ENCODE results near the gene OGFOD2. TPM values are rescaled to one million over a fixed set of nuclear protein-coding genes. Genes with fewer than 3 reads are reported as not detected.

OGFOD2 gene
- total RNA-seq, 2 donors from 2014 or later: 6.6 to 9.6 TPM

DNA sequence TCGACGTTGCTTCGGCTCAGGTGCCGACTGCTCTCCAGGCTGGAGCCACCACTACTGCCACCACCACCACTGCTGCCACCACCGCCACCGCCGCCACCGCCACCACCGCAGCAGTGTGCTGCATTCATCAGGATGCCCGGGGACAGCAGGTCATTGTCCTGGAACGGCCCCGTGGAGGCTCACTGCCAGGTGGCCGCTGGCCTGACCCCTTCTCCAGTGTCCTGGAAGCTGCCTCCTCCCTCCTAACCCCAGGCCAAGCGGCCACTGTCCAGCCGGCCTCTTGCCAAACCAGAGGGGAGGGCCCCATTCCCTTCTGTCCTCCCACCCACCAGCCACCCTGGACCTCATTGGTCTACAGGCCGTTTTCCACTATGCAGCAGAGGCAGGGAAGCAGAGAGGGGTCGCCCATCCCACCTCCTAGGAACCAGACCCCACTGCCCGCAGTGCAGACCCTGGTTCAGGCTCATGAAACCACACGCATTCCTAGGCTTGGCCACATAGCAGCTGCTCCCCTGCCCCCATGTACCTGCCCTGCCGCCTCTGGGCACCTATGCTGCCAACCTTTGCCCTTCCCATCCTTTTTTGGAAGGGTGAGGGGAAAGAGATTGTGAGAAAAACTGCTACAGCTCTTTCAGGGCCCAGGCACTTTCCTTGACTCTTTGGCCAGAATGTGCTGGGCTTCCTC is 20.6 kb downstream of the OGFOD2 start:
- no peak for ATAC-seq (ENCODE audit: insufficient number of reproducible peaks, low FRiP score, low read depth)
- DNase-seq (ENCODE audit: low spot score): no peak

DNA sequence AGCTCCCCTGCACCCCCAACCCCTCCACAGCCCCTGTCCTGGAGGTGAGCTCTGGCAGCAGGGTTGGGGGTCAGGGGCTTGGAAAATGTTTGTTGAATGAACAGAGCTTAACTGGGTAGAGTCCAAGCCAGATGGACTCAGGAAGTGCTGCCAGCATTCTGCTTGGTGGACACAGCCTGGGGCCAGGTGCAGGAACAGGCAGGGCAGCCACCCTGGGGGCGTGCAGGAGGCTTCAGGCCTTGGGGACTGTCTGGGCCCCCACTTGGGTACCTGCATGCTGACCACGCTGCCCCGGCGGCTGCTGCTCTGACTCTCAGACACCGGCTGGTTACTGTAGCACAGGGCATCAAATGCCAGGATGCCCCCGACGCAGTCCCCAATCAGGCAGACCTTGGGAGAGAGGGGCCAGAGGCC is 21.2 kb downstream of the OGFOD2 start:
- DNase-seq (ENCODE audit: low spot score) (no peak), ATAC-seq (ENCODE audit: insufficient number of reproducible peaks, low FRiP score, low read depth) (no peak)
- TF ChIP-seq, protein P1, sequence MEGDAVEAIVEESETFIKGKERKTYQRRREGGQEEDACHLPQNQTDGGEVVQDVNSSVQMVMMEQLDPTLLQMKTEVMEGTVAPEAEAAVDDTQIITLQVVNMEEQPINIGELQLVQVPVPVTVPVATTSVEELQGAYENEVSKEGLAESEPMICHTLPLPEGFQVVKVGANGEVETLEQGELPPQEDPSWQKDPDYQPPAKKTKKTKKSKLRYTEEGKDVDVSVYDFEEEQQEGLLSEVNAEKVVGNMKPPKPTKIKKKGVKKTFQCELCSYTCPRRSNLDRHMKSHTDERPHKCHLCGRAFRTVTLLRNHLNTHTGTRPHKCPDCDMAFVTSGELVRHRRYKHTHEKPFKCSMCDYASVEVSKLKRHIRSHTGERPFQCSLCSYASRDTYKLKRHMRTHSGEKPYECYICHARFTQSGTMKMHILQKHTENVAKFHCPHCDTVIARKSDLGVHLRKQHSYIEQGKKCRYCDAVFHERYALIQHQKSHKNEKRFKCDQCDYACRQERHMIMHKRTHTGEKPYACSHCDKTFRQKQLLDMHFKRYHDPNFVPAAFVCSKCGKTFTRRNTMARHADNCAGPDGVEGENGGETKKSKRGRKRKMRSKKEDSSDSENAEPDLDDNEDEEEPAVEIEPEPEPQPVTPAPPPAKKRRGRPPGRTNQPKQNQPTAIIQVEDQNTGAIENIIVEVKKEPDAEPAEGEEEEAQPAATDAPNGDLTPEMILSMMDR (IDR thresholded peaks at IDR 0.05): no peak
- Histone ChIP-seq H3K36me3 (peaks cover 4% of the 10 kb centered on the region), H3K27ac (no peak overlapping the region), H3K4me1 (ENCODE audit: control insufficient read depth in 1 of 2, low read depth in 2 of 2) (no peaks in the 10 kb centered on the region), H3K4me3 (no peak overlapping the region), H3K9me3 (no peaks in the 10 kb centered on the region), H3K27me3 (replicated peaks; ENCODE audit: insufficient read depth) (no peaks in the 10 kb centered on the region)

More for the DNA sequence above, 20.6 kb downstream of the OGFOD2 start:
- Histone ChIP-seq H3K4me3 (no peak overlapping the region), H3K9me3 (no peaks in the 10 kb centered on the region), H3K36me3 (peaks cover 4% of the 10 kb centered on the region), H3K27me3 (replicated peaks; ENCODE audit: insufficient read depth) (no peaks in the 10 kb centered on the region), H3K4me1 (ENCODE audit: control insufficient read depth in 1 of 2, low read depth in 2 of 2) (no peaks in the 10 kb centered on the region), H3K27ac (no peak overlapping the region)
- TF ChIP-seq, protein P1 (IDR thresholded peaks at IDR 0.05): no peak

DNA sequence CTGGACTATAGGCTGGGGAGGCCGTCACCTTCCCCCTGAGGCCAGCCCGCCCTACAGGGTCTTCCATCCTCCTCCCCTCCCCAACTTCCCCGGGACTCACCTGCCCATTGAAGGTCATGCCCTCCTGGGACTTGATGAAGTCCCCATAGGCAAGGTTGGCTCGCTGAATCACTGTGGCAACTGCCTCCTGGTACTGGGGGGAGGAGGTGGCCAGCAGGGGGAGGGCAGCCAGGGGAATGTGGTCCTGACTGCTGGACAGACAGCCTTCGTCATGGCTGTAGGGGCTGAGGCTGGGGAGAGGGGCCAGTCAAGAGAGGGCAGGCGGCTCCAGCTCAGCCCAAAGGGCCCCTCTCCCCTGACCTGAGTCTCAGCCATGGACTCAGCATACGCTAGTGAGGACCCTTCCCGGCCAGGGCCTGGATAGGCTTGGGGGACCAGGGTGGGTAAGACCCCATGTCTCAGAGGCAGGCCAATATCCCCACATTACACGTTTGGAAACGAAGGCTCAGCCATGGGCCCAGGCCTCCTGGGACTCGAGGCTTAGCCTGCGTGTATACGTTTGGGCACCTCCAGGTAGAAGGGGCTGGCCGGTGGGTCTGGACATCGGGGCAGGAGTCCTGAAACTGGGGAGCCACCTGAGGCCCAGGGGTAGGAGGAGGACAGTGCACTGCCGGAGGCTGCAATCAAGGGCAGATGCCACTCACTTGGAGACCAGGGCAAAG is 21.7 kb downstream of the OGFOD2 start:
- Histone ChIP-seq H3K4me3 (no peak overlapping the region), H3K27me3 (replicated peaks; ENCODE audit: insufficient read depth) (no peaks in the 10 kb centered on the region), H3K4me1 (ENCODE audit: control insufficient read depth in 1 of 2, low read depth in 2 of 2) (no peaks in the 10 kb centered on the region), H3K36me3 (peaks cover 4% of the 10 kb centered on the region), H3K9me3 (no peaks in the 10 kb centered on the region), H3K27ac (no peak overlapping the region)
- DNase-seq (ENCODE audit: low spot score) (no peak), ATAC-seq (ENCODE audit: insufficient number of reproducible peaks, low FRiP score, low read depth) (no peak)
- TF ChIP-seq, protein P1 (IDR thresholded peaks at IDR 0.05): no peak

DNA sequence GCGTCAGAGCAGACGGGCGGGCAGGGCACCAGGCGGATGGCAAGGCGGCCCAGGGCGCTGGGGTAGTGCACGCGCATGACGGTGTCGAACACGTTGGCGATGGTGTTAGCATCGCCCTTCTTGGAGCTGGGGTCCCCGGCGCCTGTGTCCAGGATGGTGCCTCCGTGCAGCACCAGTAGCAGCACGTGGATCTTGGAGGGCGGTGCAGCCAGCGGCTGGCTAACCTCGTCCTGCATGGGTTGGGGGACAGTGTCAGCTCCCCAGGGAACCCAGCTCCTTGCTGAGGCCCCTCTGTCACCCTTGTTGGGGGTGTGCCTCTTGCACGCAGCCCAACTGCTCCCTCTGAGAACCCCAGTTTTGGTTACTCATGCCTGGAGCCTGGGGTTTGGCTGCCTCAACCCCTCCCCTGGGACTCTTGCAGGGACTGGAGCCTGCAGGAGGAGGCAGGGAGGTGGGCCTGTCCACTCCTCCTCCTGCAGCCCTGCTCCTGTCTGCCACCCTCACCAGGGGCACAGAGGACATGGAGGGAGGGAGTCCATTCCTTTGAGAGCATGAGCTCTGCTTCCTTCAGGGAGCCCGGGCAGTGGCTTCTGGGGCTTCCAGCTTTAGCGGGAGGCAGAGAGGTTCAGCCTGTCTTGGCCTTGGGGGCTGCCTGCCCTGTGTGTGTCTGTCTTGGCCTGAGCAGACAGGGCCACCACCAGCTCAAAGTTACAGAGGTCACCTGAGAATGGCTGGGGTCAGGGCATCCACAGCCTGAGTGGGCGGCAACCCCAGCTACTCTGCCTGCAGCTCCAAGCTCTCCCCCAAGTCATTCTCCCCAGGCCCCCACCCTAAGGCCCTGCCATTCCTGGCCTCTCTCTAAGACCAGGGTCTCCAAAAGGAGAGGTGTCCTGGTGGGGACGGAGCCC is 22.6 kb downstream of the OGFOD2 start:
- Histone ChIP-seq H3K27me3 (replicated peaks; ENCODE audit: insufficient read depth) (no peaks in the 10 kb centered on the region), H3K4me1 (ENCODE audit: control insufficient read depth in 1 of 2, low read depth in 2 of 2) (no peaks in the 10 kb centered on the region), H3K27ac (no peak overlapping the region), H3K9me3 (no peaks in the 10 kb centered on the region), H3K36me3 (peaks cover 4% of the 10 kb centered on the region), H3K4me3 (no peak overlapping the region)
- DNase-seq (ENCODE audit: low spot score) (no peak), ATAC-seq (ENCODE audit: insufficient number of reproducible peaks, low FRiP score, low read depth) (no peak)
- TF ChIP-seq, protein P1 (IDR thresholded peaks at IDR 0.05): no peak

DNA sequence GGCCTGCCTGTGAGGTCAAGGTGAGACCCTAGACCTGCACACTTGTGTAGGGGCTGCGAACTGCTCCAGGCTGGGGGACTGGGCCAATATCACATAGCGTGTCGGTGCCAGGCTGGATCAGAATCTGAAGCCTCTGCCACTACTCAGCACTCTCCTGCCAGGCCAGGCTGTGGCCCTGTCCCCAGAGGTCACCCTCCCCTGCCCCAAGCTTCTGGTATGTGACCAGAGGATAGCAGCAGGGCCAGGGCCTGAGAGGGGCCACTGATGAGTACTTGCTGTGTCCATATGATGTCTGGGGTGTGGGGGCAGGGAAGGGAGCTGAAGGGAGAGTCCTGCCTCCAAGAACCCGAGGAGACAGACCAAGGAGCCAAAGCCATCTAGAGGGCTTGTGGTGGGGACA is 23.3 kb downstream of the OGFOD2 start:
- DNase-seq (ENCODE audit: low spot score): no peak
- Histone ChIP-seq H3K4me1 (ENCODE audit: control insufficient read depth in 1 of 2, low read depth in 2 of 2) (no peaks in the 10 kb centered on the region), H3K27me3 (replicated peaks; ENCODE audit: insufficient read depth) (no peaks in the 10 kb centered on the region), H3K27ac (no peak overlapping the region), H3K4me3 (no peak overlapping the region), H3K9me3 (no peaks in the 10 kb centered on the region), H3K36me3 (peaks cover 4% of the 10 kb centered on the region)
- ATAC-seq (ENCODE audit: insufficient number of reproducible peaks, low FRiP score, low read depth): no peak
- TF ChIP-seq, protein P1 (IDR thresholded peaks at IDR 0.05): no peak

Measured in thoracic aorta (tissue), 2 donors.